Tibial nerve (tissue), 4 donors: ENCODE measurements around the gene NTRK2.

Experiments
- CTCF ChIP-seq, 5 experiments: fragments of 200-600 bp in 3 of 5; fragments of 450-650 bp in 2 of 5; sonication (generic) in 3 of 5; IDR thresholded peaks; one replicate each; pipeline ENCODE4 v1.5.1; 2016 to 2019; ENCODE audit warnings: antibody characterized with exemption in 5 of 5, mild to moderate bottlenecking in 3 of 5, moderate library complexity in 2 of 5
- EP300 ChIP-seq, 2 donors: sonication (generic); formaldehyde crosslinking; IDR thresholded peaks; one replicate each; pipeline ENCODE4 v1.6.1; 2017; ENCODE audit warnings: antibody characterized with exemption in 2 of 2, mild to moderate bottlenecking in 1 of 2
- POLR2A ChIP-seq, 2 donors: fragments of 450-650 bp; IDR thresholded peaks; one replicate each; pipeline ENCODE4 v1.6.1; 2017; ENCODE audit warnings: antibody characterized with exemption in 2 of 2, mild to moderate bottlenecking in 2 of 2, moderate library complexity in 2 of 2

GRCh38 chr9:84744195-84744594 lies 74.7 kb downstream of the NTRK2 start:
- no peak for TF ChIP-seq POLR2A (IDR thresholded peaks at IDR 0.05)
- no peak for TF ChIP-seq CTCF (IDR thresholded peaks at IDR 0.05)
- TF ChIP-seq EP300 (IDR thresholded peaks at IDR 0.05) = no peak
